Coronary artery (tissue), 2 donors: Measurements from ENCODE around the gene ATP11A.

Source experiments
- DNase-seq: peaks from one replicate; pipeline ENCODE4 v3.0.0-alpha.2; 2017; ENCODE audit warnings: low spot score
- H3K27ac ChIP-seq, 2 donors: fragments of 200-600 bp; sonication (generic); one replicate each; pipeline ENCODE4 v1.5.1; 2016 to 2019
- H3K4me3 ChIP-seq: fragments of 200-600 bp; sonication (generic); 2 replicates; pipeline ENCODE4 v1.5.1; 2016; ENCODE audit warnings: mild to moderate bottlenecking, moderate library complexity
- CTCF ChIP-seq: fragments of 200-600 bp; sonication (generic); IDR thresholded peaks from one replicate; pipeline ENCODE4 v1.5.1; 2019; ENCODE audit warnings: antibody characterized with exemption

Gene ATP11A

DNA sequence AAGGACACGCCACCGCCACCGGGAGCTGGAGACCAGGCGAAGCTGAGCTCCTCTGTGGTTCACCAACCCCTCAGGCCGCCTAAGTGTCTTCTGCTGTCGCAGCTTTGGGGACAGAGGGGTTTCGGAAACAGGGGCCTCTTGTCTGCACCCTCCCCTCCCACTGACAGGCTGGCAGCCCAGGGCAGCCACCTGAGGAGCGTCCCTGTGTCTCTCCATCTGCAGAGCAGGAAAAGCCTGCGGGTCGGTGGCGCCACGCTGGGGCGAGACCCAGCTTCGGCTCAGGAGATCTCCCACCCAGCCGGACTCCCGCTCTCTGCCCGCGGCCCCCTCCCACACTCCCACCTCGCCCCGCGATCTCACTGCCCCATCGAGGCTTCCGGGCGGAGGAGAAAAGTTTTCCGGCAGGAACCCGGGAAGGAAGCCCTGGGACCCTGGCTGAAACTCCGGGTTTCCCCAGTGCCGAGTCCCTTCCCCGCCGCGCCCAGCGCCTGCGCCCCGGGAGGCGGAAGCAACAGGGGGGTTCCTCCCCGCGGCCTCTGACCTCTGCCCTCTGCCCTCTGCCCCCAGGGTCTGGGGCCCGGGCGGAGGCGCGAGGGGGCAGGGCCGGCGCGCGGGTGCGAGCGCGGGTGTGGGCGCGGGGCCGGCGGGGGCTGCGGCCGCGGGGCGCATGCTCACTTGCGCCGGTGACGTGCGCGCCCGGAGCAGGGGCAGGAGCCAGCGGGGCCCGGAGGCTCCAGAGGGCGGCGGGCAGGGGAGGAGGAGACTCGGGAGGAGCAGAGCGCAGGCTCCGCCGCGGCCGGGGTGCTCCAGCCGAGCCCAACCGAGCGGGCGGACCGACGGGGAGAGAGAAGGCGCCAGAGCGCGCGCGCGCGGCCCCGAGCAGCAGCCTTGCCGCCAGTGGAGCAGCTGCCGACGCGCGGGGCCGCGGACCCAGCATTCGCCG, at the start of gene ATP11A:
Gene ATP11A (plus strand): TSS at position 736 of the 943 bp plus-strand sequence. CDS start 379 bp downstream, outside the sequence.
- Histone ChIP-seq H3K27ac (peak within 1 kb of the TSS; percentile 72 to 93), H3K4me3 (peak within 1 kb of the TSS; percentile 92)
- TF ChIP-seq CTCF, result no peak
- peak; percentile 94 for DNase-seq

DNA sequence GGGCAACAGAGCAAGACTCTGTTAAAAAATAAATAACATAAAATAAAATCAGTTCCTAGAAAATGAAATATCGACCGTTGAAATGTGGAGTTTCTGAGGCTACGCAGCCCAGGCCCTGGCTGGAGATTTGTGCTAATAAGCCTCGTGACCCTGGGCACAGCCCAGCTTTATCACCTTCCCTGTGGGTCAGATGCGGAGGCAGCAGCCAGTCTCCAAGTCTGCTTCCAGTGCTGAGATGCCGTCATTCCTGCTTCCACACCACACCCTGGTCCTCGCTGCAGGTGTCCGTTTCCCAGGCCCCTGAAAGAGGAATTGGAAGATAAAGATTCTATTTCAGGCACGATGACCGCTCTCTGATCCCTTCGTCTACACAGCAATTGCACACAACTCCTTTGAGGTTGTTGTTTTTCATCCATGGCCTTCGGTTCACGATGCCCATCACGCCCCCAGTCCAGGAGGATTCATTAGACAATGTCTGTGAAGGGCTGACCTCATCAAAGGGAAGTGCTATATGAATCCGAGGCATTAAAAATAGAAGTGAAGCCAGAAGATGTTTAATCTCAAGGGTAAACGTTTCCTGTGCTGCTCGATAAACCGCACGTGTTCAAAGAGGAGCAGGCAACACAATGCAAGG, 48.3 kb upstream of the ATP11A start:
- H3K4me3 ChIP-seq, result no peak overlapping the region
- no peak for TF ChIP-seq CTCF
- H3K27ac ChIP-seq, result no peak overlapping the region
- no peak for DNase-seq

- DNase-seq, result no peak
Observed at GRCh38 chr13:112642090-112642460, 47.8 kb upstream of the ATP11A start.

GRCh38 chr13:112643759-112644459, 45.9 kb upstream of the ATP11A start:
- Histone ChIP-seq H3K4me3 (no peak overlapping the region), H3K27ac (no peak overlapping the region)
- TF ChIP-seq CTCF, result no peak
- no peak for DNase-seq

More at GRCh38 chr13:112642090-112642460, 47.8 kb upstream of the ATP11A start:
- H3K4me3 ChIP-seq, result no peak overlapping the region
- TF ChIP-seq CTCF, result no peak
- H3K27ac ChIP-seq, result no peak overlapping the region

DNA sequence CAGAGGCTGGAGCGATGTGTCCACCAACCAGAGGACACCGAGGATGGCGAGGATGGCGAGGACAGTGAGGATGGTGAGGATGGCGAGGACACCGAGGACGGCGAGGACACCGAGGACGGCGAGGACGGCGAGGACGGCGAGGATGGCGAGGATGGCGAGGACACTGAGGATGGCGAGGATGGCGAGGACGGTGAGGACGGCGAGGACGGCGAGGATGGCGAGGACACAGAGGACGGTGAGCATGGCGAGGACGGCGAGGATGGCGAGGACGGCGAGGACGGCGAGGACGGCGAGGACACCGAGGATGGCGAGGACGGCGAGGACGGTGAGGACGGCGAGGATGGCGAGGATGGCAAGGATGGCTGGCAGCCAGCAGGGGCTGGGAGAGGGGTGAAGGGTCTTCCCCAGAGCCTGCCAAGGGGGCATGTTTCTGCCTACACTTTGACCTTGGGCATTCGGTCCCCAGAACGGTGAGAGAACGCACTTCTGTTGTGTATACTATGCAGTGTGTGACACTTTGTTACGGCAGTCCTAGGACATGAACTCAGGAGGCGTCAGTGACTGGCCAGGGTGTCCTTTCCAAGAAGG, 44.4 kb upstream of the ATP11A start:
- Histone ChIP-seq H3K4me3 (no peak overlapping the region), H3K27ac (no peak overlapping the region)
- DNase-seq, result no peak
- no peak for TF ChIP-seq CTCF

- no peak for DNase-seq
- Histone ChIP-seq H3K4me3 (no peak overlapping the region), H3K27ac (no peak overlapping the region)
- no peak for TF ChIP-seq CTCF
Observed at GRCh38 chr13:112647256-112647655, 42.6 kb upstream of the ATP11A start.
